ENCODE data around the gene HOXA9. TPM values are rescaled to one million over a fixed set of nuclear protein-coding genes. Genes with fewer than 3 reads are reported as not detected.

HOXA9 gene
- total RNA-seq, 2 donors from 2014 or later = 14.7 to 57.0 TPM

- no peak overlapping the region for H3K27ac ChIP-seq
- H3K4me1 ChIP-seq (replicated peaks) = peaks cover 6% of the 10 kb centered on the region
- intact Hi-C loops (cut with DNase I) = no loop called here
- no peaks in the 10 kb centered on the region for H3K9me3 ChIP-seq
- no peaks in the 10 kb centered on the region for H3K36me3 ChIP-seq
- WGBS = 51% methylated on average over 2 of the region's 2 CpGs
- no peaks in the 10 kb centered on the region for H3K27me3 ChIP-seq (replicated peaks; ENCODE audit: insufficient read depth)
- no peak overlapping the region for H3K4me3 ChIP-seq
- no peak for DNase-seq (ENCODE audit: low spot score)
- TF ChIP-seq CTCF (IDR thresholded peaks at IDR 0.05) (no peak), POLR2AphosphoS5 (IDR thresholded peaks at IDR 0.05) (no peak), POLR2A (IDR thresholded peaks at IDR 0.05) (no peak)
Measured at GRCh38 chr7:27128034-27128433, 37.3 kb downstream of the HOXA9 start.

- no peaks in the 10 kb centered on the region for H3K27me3 ChIP-seq (replicated peaks; ENCODE audit: insufficient read depth)
- intact Hi-C loops (cut with DNase I) = no loop called here
- no peak for DNase-seq (ENCODE audit: low spot score)
- 27% methylated on average over 3 of the region's 3 CpGs for WGBS
- H3K27ac ChIP-seq = no peak overlapping the region
- no peaks in the 10 kb centered on the region for H3K9me3 ChIP-seq
- TF ChIP-seq POLR2AphosphoS5 (IDR thresholded peaks at IDR 0.05) = no peak
- TF ChIP-seq POLR2A (IDR thresholded peaks at IDR 0.05) = no peak
- TF ChIP-seq CTCF (IDR thresholded peaks at IDR 0.05) = no peak
- H3K4me3 ChIP-seq = no peak overlapping the region
- H3K36me3 ChIP-seq = no peaks in the 10 kb centered on the region
- H3K4me1 ChIP-seq (replicated peaks) = peaks cover 6% of the 10 kb centered on the region
Measured at GRCh38 chr7:27126596-27127327, 38.6 kb downstream of the HOXA9 start.

GRCh38 chr7:27125986-27126394 is 39.3 kb downstream of the HOXA9 start:
- no peak overlapping the region for H3K4me3 ChIP-seq
- peaks cover 3% of the 10 kb centered on the region for H3K4me1 ChIP-seq (replicated peaks)
- H3K36me3 ChIP-seq = no peaks in the 10 kb centered on the region
- H3K27ac ChIP-seq = no peak overlapping the region
- no peaks in the 10 kb centered on the region for H3K9me3 ChIP-seq
- TF ChIP-seq CTCF (IDR thresholded peaks at IDR 0.05) = no peak
- TF ChIP-seq POLR2AphosphoS5 (IDR thresholded peaks at IDR 0.05) = no peak
- no peak for TF ChIP-seq POLR2A (IDR thresholded peaks at IDR 0.05)
- 65% methylated on average over 5 of the region's 5 CpGs for WGBS
- intact Hi-C loops (cut with DNase I) = no loop called here
- H3K27me3 ChIP-seq (replicated peaks; ENCODE audit: insufficient read depth) = no peaks in the 10 kb centered on the region
- no peak for DNase-seq (ENCODE audit: low spot score)

- Histone ChIP-seq H3K27ac (no peak overlapping the region), H3K4me1 (replicated peaks) (peaks cover 3% of the 10 kb centered on the region)
- intact Hi-C loops (cut with DNase I) = no loop called here
Measured at GRCh38 chr7:27124902-27125689, 40.2 kb downstream of the HOXA9 start.

More at GRCh38 chr7:27124902-27125689, 40.2 kb downstream of the HOXA9 start:
- H3K9me3 ChIP-seq = no peaks in the 10 kb centered on the region
- no peaks in the 10 kb centered on the region for H3K27me3 ChIP-seq (replicated peaks; ENCODE audit: insufficient read depth)
- H3K36me3 ChIP-seq = no peaks in the 10 kb centered on the region
- WGBS = 86% methylated on average over 8 of the region's 8 CpGs
- H3K4me3 ChIP-seq = no peak overlapping the region
- no peak for DNase-seq (ENCODE audit: low spot score)
- TF ChIP-seq POLR2AphosphoS5 (IDR thresholded peaks at IDR 0.05) (no peak), POLR2A (IDR thresholded peaks at IDR 0.05) (no peak), CTCF (IDR thresholded peaks at IDR 0.05) (no peak)
